HG02885 (cell line): ENCODE measurements around the gene RASSF6.
"Not testable (repeated sequence)": the region's sequence is repeated elsewhere in the genome, so short reads cannot be mapped to it uniquely, and the experiment has no call there.

Source experiments
- ATAC-seq: cut with Tn5 transposase; IDR thresholded peaks from one replicate; pipeline ENCODE4 v1.9.1; 2021; ENCODE audit warnings: mild to moderate bottlenecking; ENCODE audit not compliant: unreplicated experiment, poor library complexity

The RASSF6 gene

DNA sequence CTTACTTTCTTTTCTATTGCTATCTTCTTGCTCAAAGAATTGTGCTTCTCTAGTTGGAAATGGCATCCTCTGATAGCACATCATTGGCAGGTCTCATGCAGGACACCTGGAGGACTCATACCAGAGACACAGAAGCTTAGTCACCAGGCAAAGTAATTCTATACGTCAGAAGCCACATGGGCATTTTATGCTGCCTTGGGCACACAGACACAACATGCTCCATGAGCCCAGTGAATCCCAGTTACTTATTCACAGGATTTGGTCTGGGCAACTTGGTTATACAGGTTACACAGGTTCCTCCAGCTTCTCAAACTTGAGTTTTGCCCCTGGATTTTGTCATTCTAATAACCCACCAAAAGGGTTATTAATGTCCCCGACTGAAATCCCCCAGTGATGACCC, 7.1 kb downstream of the RASSF6 start:
- ATAC-seq = no peak

DNA sequence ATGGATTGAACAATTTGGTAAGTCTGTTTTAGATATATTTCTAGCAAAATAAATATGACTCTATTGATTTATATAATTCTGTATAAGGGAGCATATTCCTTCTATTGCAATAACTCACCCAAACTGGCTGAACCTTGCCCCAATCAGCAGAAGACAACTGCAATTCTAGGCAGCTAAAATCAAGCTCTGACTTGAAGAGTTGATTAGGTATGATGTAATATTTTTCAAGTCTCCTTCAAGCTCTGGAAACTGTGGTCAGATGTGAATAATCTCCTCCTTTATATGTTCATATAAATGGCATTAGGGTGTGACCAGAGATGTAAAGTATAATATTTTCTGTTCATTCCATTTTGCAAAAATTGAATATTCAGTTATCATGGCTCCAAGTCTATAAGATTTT, 8.2 kb downstream of the RASSF6 start:
- ATAC-seq = no peak

GRCh38 chr4:73609706-73610105, 10.5 kb downstream of the RASSF6 start:
- no peak for ATAC-seq

DNA sequence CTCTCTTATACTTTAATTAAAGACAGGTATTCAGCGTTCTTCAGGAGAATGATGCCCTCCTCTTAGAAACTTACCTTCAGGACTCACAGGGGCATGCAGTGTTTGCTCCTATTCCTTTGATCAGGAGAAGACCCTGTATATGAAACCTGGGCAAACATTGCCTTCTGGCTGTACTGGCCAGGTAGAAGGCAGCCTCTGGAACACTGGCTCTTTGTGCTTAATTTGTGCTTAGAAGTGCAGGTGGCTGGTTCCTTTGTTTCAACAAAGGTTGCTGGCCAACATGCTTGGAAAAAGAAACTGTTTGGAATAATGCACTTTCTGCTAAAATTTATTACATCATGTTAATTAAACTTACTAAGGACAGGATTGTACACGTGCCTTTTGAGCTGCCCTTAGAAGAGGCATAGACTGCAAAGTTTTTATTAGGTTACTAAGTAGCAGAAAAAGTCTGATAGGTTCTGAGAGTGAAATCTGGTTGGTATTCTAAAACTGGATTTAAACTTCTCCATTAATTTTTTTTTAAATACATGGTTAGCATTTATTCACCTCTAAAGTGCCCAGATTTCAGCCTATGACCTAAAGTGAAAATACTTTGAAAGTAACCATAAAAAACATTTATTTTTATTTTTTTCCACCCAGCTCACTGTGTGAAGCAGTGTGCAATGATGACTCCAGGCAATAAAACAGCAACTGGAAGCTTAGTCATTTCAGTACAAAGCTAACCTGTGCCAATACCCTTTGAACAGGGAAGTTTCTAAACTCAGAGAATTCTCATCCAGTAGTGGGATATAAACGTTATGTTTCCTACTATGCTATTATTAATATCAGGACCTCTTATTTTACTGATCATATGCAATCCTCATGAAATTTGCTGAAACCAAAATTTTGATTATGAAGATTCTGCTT, 11.3 kb downstream of the RASSF6 start:
- peak; percentile 28 for ATAC-seq

DNA sequence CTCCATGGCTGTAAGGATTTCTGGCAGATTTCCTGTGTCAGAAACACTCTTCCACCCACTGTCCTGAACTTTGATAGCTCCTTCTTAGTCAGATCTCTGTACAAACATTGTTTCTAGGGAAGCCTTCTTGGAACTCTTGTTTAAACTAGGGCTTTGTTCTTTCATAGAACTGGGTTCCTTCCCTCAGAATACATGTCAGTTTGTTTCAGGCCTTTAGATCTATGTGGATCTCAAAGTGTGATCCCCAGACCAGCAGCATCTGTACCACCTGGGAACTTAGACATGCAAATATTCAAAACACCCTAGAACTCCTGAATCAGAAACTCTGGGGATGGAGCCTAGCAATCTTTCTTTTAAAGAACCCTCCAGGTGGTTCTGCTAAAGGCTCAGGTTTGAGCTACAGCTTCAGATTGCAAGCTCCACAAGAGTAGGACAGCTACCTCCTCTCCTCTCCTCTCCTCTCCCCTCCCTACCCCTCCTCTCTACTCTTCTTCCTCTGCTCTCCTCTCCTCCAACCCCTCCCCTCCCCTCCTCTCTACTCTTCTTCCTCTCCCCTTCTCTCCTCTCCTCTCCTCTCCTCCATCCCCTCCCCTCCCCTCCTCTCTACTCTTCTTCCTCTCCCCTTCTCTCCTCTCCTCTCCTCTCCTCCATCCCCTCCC, 12.7 kb downstream of the RASSF6 start:
- peak; percentile 23 for ATAC-seq

- ATAC-seq = peak; percentile 64
Measured at GRCh38 chr4:73606465-73606974, 13.7 kb downstream of the RASSF6 start.

- ATAC-seq = no peak
Measured at GRCh38 chr4:73603854-73604584, 16.2 kb downstream of the RASSF6 start.

- peak; percentile 46 for ATAC-seq
Measured at GRCh38 chr4:73603271-73603710, 16.9 kb downstream of the RASSF6 start.

DNA sequence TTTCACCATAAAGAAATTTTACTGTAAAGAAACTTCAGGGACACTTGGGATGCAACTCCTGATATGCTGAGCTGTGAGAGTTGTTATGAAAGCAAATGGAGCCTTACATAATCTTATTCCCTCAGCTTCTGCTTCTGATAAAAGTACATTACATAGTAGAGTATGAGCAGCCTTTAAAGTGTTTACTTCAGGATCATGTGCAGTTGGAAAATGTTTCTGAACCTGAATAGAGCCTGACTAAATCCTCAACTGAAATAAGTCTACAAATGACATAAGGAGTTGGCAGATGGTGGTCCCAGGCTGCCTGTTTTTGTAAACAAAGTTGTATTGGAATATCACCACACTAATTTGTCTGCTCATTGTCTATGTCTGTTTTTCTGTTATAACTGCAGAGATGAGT, 19.3 kb downstream of the RASSF6 start:
- no peak for ATAC-seq

DNA sequence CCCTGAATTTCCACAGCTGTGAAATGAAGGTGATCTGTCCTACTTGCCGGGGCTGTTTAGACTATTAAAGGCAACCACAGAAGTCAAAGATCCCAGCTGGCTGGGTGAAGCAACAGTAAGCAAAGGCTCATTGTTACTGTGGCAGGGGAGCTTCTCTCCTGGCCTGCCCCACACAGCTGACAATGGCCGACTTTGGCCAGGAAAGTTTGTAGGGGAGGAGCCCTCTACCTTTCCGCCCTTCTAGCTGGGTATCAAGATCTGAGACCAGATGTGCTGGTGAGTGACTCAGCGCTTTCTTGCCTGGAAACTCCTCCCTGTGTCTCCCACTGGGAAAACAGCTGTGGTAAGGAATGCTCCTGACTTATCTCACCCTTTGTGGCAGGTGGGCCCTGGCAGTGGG, 21.1 kb downstream of the RASSF6 start:
- no peak for ATAC-seq

DNA sequence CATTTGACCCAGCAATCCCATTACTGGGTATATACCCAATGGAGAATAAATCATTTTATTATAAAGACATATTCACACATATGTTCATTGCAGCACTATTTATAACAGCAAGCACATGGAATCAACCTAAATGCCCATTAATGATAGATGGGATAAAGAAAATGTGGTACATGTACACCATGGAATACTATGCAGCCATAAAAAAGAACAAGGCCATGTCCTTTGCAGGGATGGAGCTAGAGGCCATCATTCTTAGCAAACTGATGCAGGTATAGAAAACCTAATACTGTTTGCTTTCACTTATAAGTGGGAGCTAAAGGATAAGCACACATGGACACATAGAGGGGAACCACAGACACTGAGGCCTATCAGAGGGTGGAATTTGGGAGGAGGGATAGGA, 22.6 kb downstream of the RASSF6 start:
- no peak for ATAC-seq

GRCh38 chr4:73597183-73597582, 23.1 kb downstream of the RASSF6 start:
- ATAC-seq = not testable (repeated sequence)

DNA sequence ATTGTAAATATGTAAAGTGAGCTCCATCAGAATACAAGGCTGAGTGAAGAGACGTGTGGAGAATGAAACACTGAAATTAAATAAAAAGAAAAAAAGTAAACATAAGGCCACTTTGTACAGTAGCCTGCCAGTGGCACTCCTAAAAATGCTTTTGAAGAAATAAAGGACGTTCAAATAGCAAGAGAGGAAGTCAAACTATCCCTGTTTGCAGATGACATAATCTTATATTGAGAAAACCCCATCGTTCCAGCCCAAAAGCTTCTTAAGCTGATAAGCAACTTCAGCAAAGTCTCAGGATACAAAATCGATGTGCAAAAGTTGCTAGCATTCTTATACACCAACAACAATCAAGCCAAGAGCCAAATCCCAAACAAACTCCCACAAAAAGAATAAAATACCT, 24.2 kb downstream of the RASSF6 start:
- no peak for ATAC-seq

DNA sequence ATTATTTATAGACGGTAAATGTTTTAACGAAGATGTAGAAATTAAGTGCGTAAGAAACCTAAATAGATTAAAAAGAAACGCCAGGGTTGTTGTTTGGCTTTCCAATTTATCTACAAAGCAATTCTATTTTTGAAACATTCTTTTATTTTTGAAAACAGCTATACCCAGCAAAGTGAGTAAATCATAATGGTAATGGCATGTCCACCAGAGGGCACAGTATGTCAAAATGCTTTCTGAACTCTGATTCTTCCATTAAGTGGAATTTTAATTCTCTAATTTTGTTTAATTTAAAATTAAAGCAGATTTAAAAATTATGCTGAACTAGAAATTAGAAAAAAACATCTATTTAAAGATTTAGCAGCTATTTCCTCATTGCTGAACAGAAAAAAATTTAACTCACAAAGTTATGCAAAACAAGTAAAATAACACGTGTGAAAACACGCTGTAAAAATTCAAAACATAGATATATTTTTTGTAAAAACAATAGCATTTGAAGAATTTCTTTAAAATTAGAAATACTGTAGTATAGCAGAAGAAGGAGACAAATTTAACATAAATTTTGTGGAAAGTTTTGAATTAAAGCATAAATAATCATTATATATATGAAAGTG, 26.5 kb downstream of the RASSF6 start:
- ATAC-seq = no peak

GRCh38 chr4:73589887-73590801, 30.1 kb downstream of the RASSF6 start:
- ATAC-seq = peak; percentile 93

DNA sequence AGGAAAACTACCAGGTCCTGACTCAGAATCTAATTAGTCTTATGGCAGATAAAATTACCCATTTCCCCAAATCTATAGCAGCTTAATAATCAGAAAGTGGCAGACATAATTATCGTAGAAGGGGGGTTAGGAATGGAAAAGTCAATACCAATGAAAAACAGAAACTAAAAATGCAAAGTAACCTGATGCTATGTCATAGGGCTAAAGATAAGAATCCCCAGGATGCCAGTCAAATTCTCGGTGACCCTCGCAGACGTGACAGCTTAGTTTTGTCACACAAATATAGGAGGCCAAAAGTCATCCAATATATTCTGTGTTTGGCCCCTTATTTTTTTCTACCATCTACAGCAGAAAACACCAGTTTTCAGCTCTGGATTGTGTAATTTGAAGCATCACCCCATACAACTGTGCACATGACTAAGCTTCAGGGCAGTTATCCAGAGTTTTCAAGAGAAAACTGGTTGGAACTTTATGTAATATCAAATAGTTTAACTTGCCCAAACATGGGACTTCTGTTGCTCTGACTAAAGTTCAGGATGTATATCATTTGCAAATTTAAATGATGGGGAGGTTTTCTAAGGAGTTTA, 30.9 kb downstream of the RASSF6 start:
- peak; percentile 21 for ATAC-seq

GRCh38 chr4:73588613-73589012, 31.6 kb downstream of the RASSF6 start:
- ATAC-seq = no peak

DNA sequence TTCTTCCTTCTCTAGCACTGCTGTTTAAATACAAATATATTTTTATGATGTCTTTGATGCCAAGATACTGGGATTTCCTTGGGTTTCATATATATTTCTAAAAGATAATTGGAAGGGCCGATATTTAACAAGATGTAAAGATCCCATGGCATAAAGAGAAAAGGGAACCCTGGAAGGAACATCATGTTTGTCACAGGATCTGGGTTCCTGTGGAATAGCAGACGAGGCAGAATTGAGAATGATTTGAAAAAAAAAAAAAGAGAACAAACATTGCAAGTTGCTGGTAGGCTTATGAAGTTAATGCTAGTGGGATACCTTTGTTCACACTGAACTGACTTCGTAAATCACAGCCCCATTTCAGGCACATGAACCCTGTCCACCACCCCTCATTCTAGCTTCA, 33.6 kb downstream of the RASSF6 start:
- no peak for ATAC-seq

GRCh38 chr4:73586040-73586439, 34.2 kb downstream of the RASSF6 start:
- no peak for ATAC-seq
